Measurements from ENCODE around the gene GDF2. TPM values are rescaled to one million over a fixed set of nuclear protein-coding genes. Genes with fewer than 3 reads are reported as not detected.

Gene GDF2
- polyA plus RNA-seq, 1 donor from 2014 or later = not detected

- Histone ChIP-seq H3K79me2 (replicated peaks; ENCODE audit: insufficient read depth, low read length) (no peaks in the 10 kb centered on the region), H3K9ac (ENCODE audit: low read length) (no peak overlapping the region), H3K4me3 (ENCODE audit: low read length) (no peak overlapping the region), H3K4me2 (ENCODE audit: low read length) (no peak overlapping the region), H3K27ac (ENCODE audit: low read length) (no peak overlapping the region), H2AFZ (ENCODE audit: low read depth, low read length) (no peak overlapping the region), H4K20me1 (ENCODE audit: insufficient read depth) (no peaks in the 10 kb centered on the region), H3K36me3 (ENCODE audit: insufficient read depth, low read length) (no peaks in the 10 kb centered on the region), H3K27me3 (ENCODE audit: insufficient read depth, low read depth, low read length) (no peaks in the 10 kb centered on the region), H3F3A (ENCODE audit: insufficient read depth, low read length, poor library complexity, severe bottlenecking) (no peaks in the 10 kb centered on the region), H3K9me3 (ENCODE audit: low read length) (no peaks in the 10 kb centered on the region), H3K9me2 (ENCODE audit: insufficient read depth, low read length) (no peaks in the 10 kb centered on the region)
- TF ChIP-seq TAF1 (IDR thresholded peaks at IDR 0.05; ENCODE audit: low read depth) (no peak), CTCF (IDR thresholded peaks at IDR 0.05; ENCODE audit: poor library complexity, severe bottlenecking) (no peak), POLR2AphosphoS5 (IDR thresholded peaks at IDR 0.05) (no peak), EZH2 (IDR thresholded peaks at IDR 0.05; ENCODE audit: borderline replicate concordance, insufficient read depth, low read length, poor library complexity, severe bottlenecking) (no peak), RAD21 (conservative IDR thresholded peaks at IDR 0.05) (no peak), REST (IDR thresholded peaks at IDR 0.05; ENCODE audit: borderline replicate concordance) (no peak), EP300 (conservative IDR thresholded peaks at IDR 0.05; ENCODE audit: poor library complexity, severe bottlenecking) (no peak), MXI1 (conservative IDR thresholded peaks at IDR 0.05; ENCODE audit: poor library complexity, severe bottlenecking) (no peak), SMC3 (conservative IDR thresholded peaks at IDR 0.05; ENCODE audit: poor library complexity) (no peak)
Measured at GRCh38 chr10:47349516-47349915, 27.3 kb downstream of the GDF2 start.

GRCh38 chr10:47349941-47350371 is 27.7 kb downstream of the GDF2 start:
- no peak overlapping the region for H2AFZ ChIP-seq (ENCODE audit: low read depth, low read length)
- no peak overlapping the region for H3K4me2 ChIP-seq (ENCODE audit: low read length)
- no peaks in the 10 kb centered on the region for H3K79me2 ChIP-seq (replicated peaks; ENCODE audit: insufficient read depth, low read length)
- no peaks in the 10 kb centered on the region for H3F3A ChIP-seq (ENCODE audit: insufficient read depth, low read length, poor library complexity, severe bottlenecking)
- no peaks in the 10 kb centered on the region for H3K36me3 ChIP-seq (ENCODE audit: insufficient read depth, low read length)
- no peaks in the 10 kb centered on the region for H3K27me3 ChIP-seq (ENCODE audit: insufficient read depth, low read depth, low read length)
- H3K4me3 ChIP-seq (ENCODE audit: low read length) = no peak overlapping the region
- no peaks in the 10 kb centered on the region for H4K20me1 ChIP-seq (ENCODE audit: insufficient read depth)
- H3K9me3 ChIP-seq (ENCODE audit: low read length) = no peaks in the 10 kb centered on the region
- no peaks in the 10 kb centered on the region for H3K9me2 ChIP-seq (ENCODE audit: insufficient read depth, low read length)
- H3K27ac ChIP-seq (ENCODE audit: low read length) = no peak overlapping the region
- no peak overlapping the region for H3K9ac ChIP-seq (ENCODE audit: low read length)
- TF ChIP-seq RAD21 (conservative IDR thresholded peaks at IDR 0.05) = no peak
- TF ChIP-seq REST (IDR thresholded peaks at IDR 0.05; ENCODE audit: borderline replicate concordance) = no peak
- no peak for TF ChIP-seq MXI1 (conservative IDR thresholded peaks at IDR 0.05; ENCODE audit: poor library complexity, severe bottlenecking)
- TF ChIP-seq CTCF (IDR thresholded peaks at IDR 0.05; ENCODE audit: poor library complexity, severe bottlenecking) = no peak
- no peak for TF ChIP-seq EZH2 (IDR thresholded peaks at IDR 0.05; ENCODE audit: borderline replicate concordance, insufficient read depth, low read length, poor library complexity, severe bottlenecking)
- TF ChIP-seq EP300 (conservative IDR thresholded peaks at IDR 0.05; ENCODE audit: poor library complexity, severe bottlenecking) = no peak
- TF ChIP-seq SMC3 (conservative IDR thresholded peaks at IDR 0.05; ENCODE audit: poor library complexity) = no peak
- no peak for TF ChIP-seq TAF1 (IDR thresholded peaks at IDR 0.05; ENCODE audit: low read depth)
- no peak for TF ChIP-seq POLR2AphosphoS5 (IDR thresholded peaks at IDR 0.05)

Measured in neural cell (in vitro differentiated cells).